ENCODE results near the gene ERGIC1.
"Not testable (repeated sequence)": the region's sequence is repeated elsewhere in the genome, so short reads cannot be mapped to it uniquely, and the experiment has no call there.

The ERGIC1 gene

DNA sequence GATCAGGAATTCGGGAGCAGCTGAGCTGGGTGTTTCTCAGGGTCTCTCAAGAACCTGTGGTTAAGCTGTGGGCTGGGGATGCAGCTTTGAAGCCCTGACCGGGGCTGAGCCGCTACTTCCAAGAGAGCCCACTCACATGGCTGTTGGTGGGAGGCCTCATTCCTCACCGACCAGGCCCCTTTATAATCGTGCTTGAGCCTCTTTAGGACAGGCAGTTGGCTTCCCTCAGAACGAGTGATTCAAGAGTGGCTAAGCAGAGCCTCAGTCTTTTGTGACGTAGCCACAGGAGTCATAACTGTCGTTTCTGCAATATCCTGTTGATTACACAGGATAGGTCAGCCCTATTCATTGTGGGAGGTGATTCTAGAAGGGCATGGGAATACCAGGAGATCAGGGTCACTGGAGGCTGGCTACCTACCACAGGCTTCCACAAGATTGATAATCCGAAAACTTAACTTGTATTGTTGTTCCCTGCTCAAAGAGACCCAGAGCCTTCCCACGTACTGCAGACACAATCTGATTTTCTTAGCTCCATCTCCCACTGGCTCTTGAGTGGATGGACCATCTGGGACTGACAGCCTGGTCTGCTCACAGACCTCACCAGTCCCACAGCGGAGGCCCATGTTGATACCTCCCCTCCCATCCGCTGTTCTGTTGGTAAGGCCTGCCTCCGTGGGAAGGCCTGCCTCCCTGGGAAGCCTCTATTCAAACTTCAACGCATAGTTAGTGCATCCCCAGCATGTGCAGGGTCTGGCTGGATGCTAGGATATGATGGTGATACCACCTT lies 3.0 kb upstream of the ERGIC1 start:
- no peak for DNase-seq

GRCh38 chr5:172832383-172833315 lies 1.4 kb upstream of the ERGIC1 start:
- no peak for DNase-seq

- DNase-seq: no peak
Measured at GRCh38 chr5:172833372-172833685, 722 bp upstream of the ERGIC1 start.

GRCh38 chr5:172834415-172835289 lies 601 bp downstream of the ERGIC1 start:
- DNase-seq: peak; percentile 44

DNA sequence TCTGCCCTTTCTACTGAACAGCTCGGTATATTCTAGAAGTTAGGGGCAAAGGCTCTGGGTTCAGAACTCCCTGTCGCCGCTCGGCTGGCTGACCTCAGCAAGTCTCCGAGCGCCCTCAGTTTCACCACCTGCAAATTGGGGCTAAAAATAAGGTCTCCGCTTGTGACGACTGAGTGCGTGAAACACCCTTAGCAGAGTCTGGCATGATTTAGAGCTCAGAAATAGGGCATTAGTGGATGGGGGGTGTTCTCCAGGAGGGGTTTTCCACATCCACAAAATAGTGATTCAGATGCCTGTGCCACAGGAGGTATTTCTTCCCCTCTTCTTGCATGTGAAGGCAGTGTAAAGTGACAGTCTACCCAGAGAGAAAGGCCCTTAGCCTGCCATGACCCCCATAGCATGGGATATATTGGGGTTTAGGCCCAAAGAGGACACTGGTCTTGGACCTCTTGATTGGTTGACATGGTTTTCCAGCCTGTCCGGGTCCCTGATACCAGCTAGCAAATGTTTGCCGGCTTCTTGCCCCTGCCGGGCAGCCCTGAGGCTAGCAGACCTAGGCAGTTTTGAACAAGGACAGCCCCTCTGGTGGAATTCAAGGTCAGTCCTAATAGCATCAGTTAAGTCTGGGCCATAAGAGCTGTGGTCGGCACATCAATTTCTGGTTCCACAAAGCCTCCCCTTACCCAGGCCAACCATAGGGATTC lies 1.4 kb downstream of the ERGIC1 start:
- DNase-seq: peak; percentile 71

DNA sequence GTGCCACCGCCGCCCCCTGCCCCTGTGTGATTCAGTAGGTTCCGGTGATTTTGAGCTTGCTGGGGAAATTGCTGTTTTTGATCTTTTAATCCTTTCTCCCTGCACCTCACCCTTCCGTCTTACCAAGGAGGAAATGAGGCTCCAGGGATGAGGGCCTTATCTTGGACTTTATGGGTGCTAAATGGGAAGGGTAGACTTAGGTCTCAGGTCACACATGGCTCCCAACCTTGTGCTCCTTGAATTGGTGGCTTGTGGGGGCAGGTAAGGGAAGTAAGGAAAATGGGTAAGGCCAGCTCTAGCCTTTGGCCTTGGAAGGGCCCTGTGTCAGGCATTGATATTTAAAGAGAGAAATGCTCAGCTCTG lies 1.9 kb downstream of the ERGIC1 start:
- DNase-seq: no peak

- peak; percentile 97 for DNase-seq
Measured at GRCh38 chr5:172837640-172838039, 3.6 kb downstream of the ERGIC1 start.

- no peak for DNase-seq
Measured at GRCh38 chr5:172838151-172838875, 4.3 kb downstream of the ERGIC1 start.

- no peak for DNase-seq
Measured at GRCh38 chr5:172839669-172840431, 5.8 kb downstream of the ERGIC1 start.

- no peak for DNase-seq
Measured at GRCh38 chr5:172840432-172841154, 6.5 kb downstream of the ERGIC1 start.

DNA sequence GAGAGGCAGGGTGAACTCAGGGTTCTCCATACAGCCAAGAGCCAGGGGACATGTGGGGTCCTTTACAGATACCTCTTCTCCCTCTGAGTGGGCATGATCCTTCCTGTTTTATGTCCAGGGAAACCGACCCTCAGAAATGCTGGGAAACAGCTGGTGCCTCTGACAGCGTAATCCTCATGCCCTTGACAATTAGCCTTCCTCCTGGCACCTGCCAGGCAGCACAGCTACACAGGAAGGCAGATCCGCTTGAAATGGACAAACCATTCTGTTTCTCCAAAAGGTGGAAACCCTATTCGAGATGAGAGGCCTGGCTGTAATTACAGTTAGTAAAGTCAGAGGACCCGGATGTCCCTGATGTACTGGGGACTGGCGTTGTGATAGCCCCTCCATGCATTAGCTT lies 7.2 kb downstream of the ERGIC1 start:
- DNase-seq: no peak

DNA sequence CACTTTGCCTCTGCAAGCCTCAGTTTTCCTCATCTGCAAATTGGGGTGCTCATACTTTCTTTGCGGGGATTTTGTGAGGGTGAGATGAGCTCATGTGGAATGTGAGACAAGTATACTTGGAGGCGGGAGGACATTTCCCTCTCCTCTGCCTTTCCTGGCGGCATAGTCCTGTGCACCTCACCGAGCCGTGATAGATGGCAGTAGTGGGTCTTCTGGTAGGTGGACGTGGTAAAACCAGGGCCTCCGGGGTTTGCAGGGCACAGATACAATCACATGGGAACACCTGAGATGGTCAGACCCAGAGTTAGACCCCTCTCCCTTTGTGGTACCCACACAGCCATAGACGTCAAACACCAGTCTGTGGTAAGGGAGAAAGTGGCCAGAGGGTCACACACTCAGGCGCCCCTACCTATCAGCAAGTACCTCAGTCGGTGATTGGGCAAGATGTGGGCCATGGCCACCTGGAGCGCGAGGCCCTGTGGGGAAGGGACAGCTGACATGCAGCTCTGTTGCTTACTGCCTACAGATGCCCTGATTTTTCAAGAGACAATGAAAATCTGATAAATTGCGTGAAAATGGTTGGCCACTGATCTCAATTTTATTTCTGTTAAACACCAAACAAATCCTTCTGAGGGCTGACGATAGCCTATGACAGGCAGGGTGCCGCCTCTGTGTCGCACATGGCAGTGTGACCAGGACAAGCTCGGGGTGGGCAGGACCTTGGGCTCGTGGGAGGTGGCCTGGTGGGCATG lies 9.9 kb downstream of the ERGIC1 start:
- DNase-seq: no peak

GRCh38 chr5:172844577-172844838 lies 10.5 kb downstream of the ERGIC1 start:
- DNase-seq: no peak

DNA sequence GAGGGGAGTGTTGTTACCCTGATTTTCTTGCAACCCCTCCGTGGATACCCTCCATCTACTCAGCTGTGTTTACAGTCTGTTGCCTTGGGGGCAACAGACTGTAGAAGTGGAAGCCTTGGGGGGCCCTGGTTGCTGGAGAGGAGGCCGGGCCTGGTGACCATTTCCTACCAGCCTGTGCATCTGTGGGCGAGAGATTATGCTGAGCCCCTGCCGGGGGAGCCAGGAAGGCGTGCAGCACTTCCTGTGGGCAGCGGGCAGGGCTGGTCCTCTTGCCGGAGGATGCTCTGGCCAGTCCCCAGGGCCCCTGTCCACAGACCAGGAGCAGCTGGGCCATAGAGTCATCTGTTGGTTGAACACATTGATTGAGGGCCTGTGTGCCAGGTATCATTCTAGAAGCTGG lies 11.1 kb downstream of the ERGIC1 start:
- no peak for DNase-seq

DNA sequence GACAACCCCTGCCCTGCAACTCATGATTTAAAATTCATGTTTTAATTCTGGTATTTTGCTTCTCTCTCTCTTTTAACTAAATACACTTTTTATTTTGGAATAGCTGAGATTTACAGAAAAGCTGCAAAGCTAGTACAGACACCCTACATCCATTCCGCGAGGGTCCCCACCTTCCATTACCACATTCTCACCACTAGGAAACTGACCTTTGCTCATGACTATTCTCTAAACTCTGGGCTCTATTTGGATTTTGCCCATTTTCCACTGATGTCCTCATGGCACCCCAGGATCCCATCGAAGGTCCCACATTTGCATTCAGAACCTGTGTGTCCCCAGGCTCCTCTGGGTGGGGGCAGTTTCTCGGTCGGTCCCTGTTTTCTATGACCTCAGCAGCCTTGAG lies 11.5 kb downstream of the ERGIC1 start:
- DNase-seq: no peak

DNA sequence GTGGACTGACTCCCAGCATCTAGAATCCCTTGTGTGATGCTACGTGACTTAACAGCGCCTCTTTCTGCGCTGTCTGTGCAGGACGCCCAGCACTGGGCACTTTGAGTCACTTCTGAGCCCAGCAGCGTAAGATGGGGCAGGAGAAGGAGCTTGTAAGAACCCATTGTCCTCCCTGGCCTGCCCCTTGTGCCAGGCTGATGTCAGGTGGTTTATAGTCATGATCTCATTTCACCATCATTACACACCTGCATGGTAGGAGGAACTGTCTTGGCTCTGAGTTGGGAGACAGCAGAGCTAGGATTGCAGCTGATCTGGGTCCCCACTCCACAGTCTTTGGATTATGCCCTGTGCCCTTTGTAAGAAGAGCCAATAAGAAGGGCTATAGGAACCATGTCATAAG lies 12.2 kb downstream of the ERGIC1 start:
- DNase-seq: no peak

DNA sequence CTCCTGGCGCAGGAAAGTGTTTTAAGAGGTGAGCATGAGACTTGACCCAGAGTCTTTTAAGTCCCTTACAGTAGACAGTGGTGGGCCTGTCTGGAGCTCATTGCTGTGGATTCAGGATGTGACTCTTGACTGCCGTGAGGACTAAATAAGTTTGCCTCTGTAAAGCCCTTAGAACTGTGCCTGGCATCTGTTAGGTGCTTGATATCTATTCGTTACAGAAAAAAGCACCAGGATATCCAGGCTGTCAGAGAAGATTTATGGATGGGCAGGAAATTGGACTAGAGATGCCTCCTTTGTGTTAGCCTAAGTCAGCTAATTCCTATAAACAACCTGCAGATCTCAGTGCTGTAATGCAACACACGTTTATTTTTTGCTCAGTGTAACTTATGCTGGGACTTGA lies 12.6 kb downstream of the ERGIC1 start:
- DNase-seq: no peak

DNA sequence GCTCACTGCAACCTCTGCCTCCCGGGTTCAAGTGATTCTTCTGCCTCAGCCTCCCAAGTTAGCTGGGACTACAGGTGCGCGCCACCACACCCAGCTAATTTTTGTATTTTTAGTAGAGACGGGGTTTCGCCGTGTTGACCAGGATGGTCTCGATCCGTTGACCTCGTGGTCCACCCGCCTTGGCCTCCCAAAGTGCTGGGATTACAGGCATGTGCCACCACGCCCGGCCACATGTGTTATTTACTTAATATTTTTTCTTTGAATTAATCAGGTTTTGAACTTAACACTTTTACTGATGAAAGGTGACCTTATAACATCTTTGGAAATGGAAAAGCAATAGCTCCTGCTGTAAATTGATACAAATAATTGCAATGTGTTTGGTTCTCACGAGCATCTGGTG lies 13.5 kb downstream of the ERGIC1 start:
- DNase-seq: not testable (repeated sequence)

GRCh38 chr5:172848419-172848818 lies 14.4 kb downstream of the ERGIC1 start:
- DNase-seq: no peak

Data from RPMI8226 (cell line).